ENCODE results near the gene PARD3.

Gene PARD3

DNA sequence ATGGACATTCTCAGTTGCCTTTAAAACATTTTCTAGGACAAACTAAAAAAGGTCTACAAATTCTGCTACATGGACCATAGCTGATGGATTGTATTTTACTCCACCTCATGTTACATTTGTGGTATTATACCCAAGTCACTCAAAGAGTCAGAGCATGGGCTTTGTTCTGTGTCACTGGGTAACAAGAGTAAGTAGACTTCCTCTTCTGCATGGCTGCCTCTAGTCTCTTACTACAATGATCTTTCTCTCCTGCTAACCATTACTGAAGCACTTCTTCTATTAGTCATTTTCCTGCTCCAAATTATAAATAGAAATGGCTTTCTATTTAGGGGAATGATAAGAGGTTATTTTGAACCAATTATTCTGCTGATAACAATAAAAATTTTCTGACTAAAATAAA, 753.3 kb downstream of the PARD3 start:
- no peak for TF ChIP-seq SIN3A (IDR thresholded peaks at IDR 0.05; ENCODE audit: borderline replicate concordance, insufficient read depth, low read length)
- TF ChIP-seq, protein P1, sequence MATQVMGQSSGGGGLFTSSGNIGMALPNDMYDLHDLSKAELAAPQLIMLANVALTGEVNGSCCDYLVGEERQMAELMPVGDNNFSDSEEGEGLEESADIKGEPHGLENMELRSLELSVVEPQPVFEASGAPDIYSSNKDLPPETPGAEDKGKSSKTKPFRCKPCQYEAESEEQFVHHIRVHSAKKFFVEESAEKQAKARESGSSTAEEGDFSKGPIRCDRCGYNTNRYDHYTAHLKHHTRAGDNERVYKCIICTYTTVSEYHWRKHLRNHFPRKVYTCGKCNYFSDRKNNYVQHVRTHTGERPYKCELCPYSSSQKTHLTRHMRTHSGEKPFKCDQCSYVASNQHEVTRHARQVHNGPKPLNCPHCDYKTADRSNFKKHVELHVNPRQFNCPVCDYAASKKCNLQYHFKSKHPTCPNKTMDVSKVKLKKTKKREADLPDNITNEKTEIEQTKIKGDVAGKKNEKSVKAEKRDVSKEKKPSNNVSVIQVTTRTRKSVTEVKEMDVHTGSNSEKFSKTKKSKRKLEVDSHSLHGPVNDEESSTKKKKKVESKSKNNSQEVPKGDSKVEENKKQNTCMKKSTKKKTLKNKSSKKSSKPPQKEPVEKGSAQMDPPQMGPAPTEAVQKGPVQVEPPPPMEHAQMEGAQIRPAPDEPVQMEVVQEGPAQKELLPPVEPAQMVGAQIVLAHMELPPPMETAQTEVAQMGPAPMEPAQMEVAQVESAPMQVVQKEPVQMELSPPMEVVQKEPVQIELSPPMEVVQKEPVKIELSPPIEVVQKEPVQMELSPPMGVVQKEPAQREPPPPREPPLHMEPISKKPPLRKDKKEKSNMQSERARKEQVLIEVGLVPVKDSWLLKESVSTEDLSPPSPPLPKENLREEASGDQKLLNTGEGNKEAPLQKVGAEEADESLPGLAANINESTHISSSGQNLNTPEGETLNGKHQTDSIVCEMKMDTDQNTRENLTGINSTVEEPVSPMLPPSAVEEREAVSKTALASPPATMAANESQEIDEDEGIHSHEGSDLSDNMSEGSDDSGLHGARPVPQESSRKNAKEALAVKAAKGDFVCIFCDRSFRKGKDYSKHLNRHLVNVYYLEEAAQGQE (IDR thresholded peaks at IDR 0.05; ENCODE audit: insufficient read depth in 1 of 2, low read depth in 2 of 2, low read length in 2 of 2): no peak
- TF ChIP-seq FOXP2 (optimal IDR thresholded peaks at IDR 0.05; ENCODE audit: borderline replicate concordance, extremely low read depth, extremely low read length, insufficient read depth): no peak
- TF ChIP-seq TAF1 (IDR thresholded peaks at IDR 0.05; ENCODE audit: borderline replicate concordance, insufficient read depth, low read length): no peak
- no peak for TF ChIP-seq POLR2AphosphoS5 (IDR thresholded peaks at IDR 0.05; ENCODE audit: low read depth, low read length)
